ES-I3 (cell line): Measurements from ENCODE around the gene ADCY9.

Experiments
- H3K36me3 ChIP-seq: 2 replicates; pipeline ENCODE4 v1.6.1; 2013; ENCODE audit warnings: mild to moderate bottlenecking, low read length, control low read depth, moderate library complexity; ENCODE audit not compliant: insufficient read depth
- H3K4me1 ChIP-seq: 2 replicates; pipeline ENCODE4 v1.6.1; 2013; ENCODE audit warnings: mild to moderate bottlenecking, control low read depth, low read length; ENCODE audit not compliant: insufficient read depth
- H3K9ac ChIP-seq: 2 replicates; pipeline ENCODE4 v1.6.1; 2013; ENCODE audit warnings: low read depth, mild to moderate bottlenecking, low read length, moderate library complexity
- H3K9me3 ChIP-seq: 2 replicates; pipeline ENCODE4 v1.6.1; 2013; ENCODE audit warnings: mild to moderate bottlenecking, low read length, moderate library complexity; ENCODE audit not compliant: control insufficient read depth, insufficient read depth

ADCY9 gene

DNA sequence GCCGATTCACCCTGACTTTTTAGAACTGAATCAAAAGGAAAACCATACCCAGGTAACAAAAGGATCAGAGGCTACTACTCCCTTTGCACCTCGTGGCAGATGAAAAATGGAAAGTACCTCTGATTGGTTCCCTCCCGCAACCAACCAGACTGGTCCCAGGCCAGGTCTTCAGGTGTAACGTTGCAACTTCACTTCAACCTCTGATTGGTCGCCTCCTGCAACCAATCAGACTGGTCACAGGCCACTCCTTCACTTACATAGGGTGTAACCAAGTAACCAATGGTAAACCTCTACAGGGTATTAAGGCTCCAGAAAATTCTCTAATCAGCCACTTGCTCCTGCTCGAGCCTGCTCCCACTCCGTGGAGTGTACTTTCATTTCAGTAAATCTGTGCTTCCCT lies 89.4 kb downstream of the ADCY9 start:
- no peak overlapping the region for H3K9ac ChIP-seq
- peaks cover 8% of the 10 kb centered on the region for H3K4me1 ChIP-seq
- no peaks in the 10 kb centered on the region for H3K9me3 ChIP-seq
- no peaks in the 10 kb centered on the region for H3K36me3 ChIP-seq

DNA sequence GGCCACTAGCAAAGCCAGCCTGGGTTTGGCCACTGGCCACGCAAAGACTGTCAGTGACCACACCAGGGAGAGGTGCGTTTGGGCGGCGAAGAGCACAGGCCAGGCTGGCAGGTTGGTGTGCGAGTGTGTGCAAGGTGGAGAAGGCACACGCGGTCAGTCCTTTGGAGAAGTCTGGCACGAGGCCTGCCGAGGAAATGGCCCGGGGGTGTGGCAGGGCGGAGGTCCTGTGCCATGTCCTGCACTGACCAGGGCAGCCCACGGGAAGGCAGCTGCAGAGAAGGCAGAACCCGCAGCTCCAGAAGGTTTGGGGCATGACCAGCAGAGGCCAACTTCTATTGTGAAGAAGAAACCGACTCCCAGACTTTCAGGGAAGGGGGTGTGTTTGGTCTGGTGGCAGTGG lies 90.8 kb downstream of the ADCY9 start:
- no peaks in the 10 kb centered on the region for H3K9me3 ChIP-seq
- peaks cover 16% of the 10 kb centered on the region for H3K4me1 ChIP-seq
- H3K36me3 ChIP-seq: no peaks in the 10 kb centered on the region
- no peak overlapping the region for H3K9ac ChIP-seq

- no peak overlapping the region for H3K9ac ChIP-seq
- H3K4me1 ChIP-seq: peaks cover 12% of the 10 kb centered on the region
These were observed 94.3 kb downstream of the ADCY9 start for GRCh38 chr16:4021916-4022315.

GRCh38 chr16:4021070-4021779 lies 95.0 kb downstream of the ADCY9 start:
- Histone ChIP-seq H3K9me3 (no peaks in the 10 kb centered on the region), H3K36me3 (no peaks in the 10 kb centered on the region), H3K4me1 (peaks cover 13% of the 10 kb centered on the region), H3K9ac (no peak overlapping the region)

More at GRCh38 chr16:4021916-4022315, 94.3 kb downstream of the ADCY9 start:
- Histone ChIP-seq H3K9me3 (no peaks in the 10 kb centered on the region), H3K36me3 (no peaks in the 10 kb centered on the region)

GRCh38 chr16:4019371-4019791 lies 96.9 kb downstream of the ADCY9 start:
- H3K9me3 ChIP-seq: no peaks in the 10 kb centered on the region
- H3K4me1 ChIP-seq: peaks cover 16% of the 10 kb centered on the region
- H3K36me3 ChIP-seq: no peaks in the 10 kb centered on the region
- H3K9ac ChIP-seq: no peak overlapping the region

GRCh38 chr16:4018391-4018790 lies 97.9 kb downstream of the ADCY9 start:
- Histone ChIP-seq H3K4me1 (peaks cover 20% of the 10 kb centered on the region), H3K9ac (no peak overlapping the region), H3K36me3 (no peaks in the 10 kb centered on the region), H3K9me3 (no peaks in the 10 kb centered on the region)

- Histone ChIP-seq H3K9ac (no peak overlapping the region), H3K36me3 (no peaks in the 10 kb centered on the region), H3K4me1 (peaks cover 20% of the 10 kb centered on the region), H3K9me3 (no peaks in the 10 kb centered on the region)
These were observed 98.4 kb downstream of the ADCY9 start for GRCh38 chr16:4017807-4018206.

DNA sequence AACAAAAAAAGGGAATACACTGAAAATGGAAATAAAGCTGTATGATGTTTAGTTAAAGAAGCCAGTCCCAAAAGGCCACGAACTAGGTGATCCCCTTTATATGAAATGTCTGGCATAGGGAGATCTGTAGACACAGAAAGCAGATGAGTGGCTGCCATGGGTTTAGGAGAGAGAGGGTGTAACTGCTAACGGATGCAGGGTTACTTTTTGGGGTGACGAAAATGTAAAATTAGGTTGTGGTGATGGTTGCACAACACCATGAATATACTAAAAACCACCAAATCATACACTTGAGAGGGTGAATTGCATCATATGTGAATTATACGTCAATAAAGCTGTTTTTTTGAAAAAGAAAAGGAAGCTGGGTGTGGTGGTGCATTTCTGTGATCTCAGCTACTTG lies 99.6 kb downstream of the ADCY9 start:
- Histone ChIP-seq H3K36me3 (no peaks in the 10 kb centered on the region), H3K4me1 (peaks cover 29% of the 10 kb centered on the region), H3K9ac (no peak overlapping the region), H3K9me3 (no peaks in the 10 kb centered on the region)

- Histone ChIP-seq H3K4me1 (peaks cover 29% of the 10 kb centered on the region), H3K36me3 (no peaks in the 10 kb centered on the region), H3K9ac (no peak overlapping the region), H3K9me3 (no peaks in the 10 kb centered on the region)
These were observed 100.3 kb downstream of the ADCY9 start for GRCh38 chr16:4016005-4016352.

GRCh38 chr16:4015275-4016004 lies 100.8 kb downstream of the ADCY9 start:
- H3K9me3 ChIP-seq: no peaks in the 10 kb centered on the region
- no peak overlapping the region for H3K9ac ChIP-seq
- peaks cover 28% of the 10 kb centered on the region for H3K4me1 ChIP-seq
- H3K36me3 ChIP-seq: no peaks in the 10 kb centered on the region

DNA sequence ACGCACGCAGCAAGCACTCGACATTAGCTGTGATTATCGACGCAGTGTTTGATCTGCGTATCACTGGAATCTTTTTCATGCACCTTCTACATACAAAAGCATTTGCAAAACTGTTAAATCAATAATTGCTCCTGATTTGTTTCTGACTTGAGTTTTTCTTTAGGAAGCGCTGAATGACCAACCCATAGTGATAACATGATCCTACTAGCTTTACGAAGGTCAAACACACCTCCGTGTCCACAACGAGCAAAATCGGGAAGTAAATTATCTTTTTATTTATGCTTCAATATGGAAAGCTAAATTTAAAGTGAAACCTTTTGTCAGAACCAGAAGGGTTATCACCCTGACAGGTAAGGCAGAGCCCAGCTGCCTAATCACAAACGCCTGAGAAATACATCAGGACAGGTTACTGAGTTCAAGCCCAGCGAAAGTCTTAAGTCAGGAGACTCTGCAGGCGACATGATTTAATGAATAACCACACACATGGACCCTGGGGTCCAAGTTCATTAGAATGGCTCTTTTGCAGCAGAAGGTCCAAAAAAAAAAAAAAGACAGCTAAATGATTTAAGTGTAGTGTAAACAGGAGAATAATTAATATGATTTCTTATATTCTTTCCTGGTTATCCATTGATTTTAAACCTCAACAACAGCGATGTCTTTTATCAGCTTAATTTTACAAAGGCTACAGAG lies 104.2 kb downstream of the ADCY9 start:
- peaks cover 45% of the 10 kb centered on the region for H3K4me1 ChIP-seq
- no peaks in the 10 kb centered on the region for H3K36me3 ChIP-seq
- no peaks in the 10 kb centered on the region for H3K9me3 ChIP-seq
- no peak overlapping the region for H3K9ac ChIP-seq

DNA sequence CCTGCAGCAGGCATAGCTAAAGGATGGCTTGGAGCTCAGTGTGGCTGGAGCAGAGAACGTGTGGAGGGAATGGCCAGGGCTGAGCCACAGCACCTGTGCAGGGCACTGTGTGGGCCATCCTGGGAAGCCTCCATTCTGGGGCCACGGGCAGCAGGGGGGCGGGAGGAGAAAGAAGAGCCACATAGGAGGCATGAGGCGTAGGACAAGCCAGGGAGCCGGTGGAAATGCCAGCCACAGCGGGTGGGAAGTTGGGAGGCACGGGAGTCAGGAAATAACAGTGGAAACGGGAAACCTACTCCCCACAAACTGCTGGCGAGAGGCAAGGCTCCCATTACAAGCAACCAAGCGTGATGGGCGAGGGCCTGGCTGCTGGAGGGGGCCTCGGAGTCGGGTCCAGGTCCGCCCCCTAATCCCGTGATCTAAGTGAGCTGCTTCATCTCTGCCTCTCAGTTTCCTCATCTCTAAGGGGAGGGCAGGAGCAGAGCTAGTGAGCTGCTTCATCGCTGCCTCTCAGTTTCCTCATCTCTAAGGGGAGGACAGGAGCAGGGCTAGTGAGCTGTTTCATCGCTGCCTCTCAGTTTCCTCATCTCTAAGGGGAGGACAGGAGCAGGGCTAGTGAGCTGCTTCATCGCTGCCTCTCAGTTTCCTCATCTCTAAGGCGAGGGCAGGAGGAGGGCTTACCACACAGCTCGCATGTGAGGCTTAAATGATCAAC lies 104.9 kb downstream of the ADCY9 start:
- peaks cover 45% of the 10 kb centered on the region for H3K4me1 ChIP-seq
- H3K9me3 ChIP-seq: no peaks in the 10 kb centered on the region
- H3K9ac ChIP-seq: no peak overlapping the region
- H3K36me3 ChIP-seq: no peaks in the 10 kb centered on the region

GRCh38 chr16:4010225-4011158 lies 105.8 kb downstream of the ADCY9 start:
- H3K9me3 ChIP-seq: no peaks in the 10 kb centered on the region
- H3K36me3 ChIP-seq: no peaks in the 10 kb centered on the region
- H3K9ac ChIP-seq: no peak overlapping the region
- peaks cover 38% of the 10 kb centered on the region for H3K4me1 ChIP-seq
